ENCODE measurements around the gene BRME1. TPM values are rescaled to one million over a fixed set of nuclear protein-coding genes. Genes with fewer than 3 reads are reported as not detected.

Gene BRME1
- total and polyA plus RNA-seq, 2 of the 13 experiments (the other 11 are each of a cell fraction or from before 2014, with no cell fraction given) = 0.74 to 1.5 TPM

GRCh38 chr19:13905634-13906520, at the start of gene BRME1, which contains the start of gene CC2D1A (continued):
- TF ChIP-seq, protein P1, sequence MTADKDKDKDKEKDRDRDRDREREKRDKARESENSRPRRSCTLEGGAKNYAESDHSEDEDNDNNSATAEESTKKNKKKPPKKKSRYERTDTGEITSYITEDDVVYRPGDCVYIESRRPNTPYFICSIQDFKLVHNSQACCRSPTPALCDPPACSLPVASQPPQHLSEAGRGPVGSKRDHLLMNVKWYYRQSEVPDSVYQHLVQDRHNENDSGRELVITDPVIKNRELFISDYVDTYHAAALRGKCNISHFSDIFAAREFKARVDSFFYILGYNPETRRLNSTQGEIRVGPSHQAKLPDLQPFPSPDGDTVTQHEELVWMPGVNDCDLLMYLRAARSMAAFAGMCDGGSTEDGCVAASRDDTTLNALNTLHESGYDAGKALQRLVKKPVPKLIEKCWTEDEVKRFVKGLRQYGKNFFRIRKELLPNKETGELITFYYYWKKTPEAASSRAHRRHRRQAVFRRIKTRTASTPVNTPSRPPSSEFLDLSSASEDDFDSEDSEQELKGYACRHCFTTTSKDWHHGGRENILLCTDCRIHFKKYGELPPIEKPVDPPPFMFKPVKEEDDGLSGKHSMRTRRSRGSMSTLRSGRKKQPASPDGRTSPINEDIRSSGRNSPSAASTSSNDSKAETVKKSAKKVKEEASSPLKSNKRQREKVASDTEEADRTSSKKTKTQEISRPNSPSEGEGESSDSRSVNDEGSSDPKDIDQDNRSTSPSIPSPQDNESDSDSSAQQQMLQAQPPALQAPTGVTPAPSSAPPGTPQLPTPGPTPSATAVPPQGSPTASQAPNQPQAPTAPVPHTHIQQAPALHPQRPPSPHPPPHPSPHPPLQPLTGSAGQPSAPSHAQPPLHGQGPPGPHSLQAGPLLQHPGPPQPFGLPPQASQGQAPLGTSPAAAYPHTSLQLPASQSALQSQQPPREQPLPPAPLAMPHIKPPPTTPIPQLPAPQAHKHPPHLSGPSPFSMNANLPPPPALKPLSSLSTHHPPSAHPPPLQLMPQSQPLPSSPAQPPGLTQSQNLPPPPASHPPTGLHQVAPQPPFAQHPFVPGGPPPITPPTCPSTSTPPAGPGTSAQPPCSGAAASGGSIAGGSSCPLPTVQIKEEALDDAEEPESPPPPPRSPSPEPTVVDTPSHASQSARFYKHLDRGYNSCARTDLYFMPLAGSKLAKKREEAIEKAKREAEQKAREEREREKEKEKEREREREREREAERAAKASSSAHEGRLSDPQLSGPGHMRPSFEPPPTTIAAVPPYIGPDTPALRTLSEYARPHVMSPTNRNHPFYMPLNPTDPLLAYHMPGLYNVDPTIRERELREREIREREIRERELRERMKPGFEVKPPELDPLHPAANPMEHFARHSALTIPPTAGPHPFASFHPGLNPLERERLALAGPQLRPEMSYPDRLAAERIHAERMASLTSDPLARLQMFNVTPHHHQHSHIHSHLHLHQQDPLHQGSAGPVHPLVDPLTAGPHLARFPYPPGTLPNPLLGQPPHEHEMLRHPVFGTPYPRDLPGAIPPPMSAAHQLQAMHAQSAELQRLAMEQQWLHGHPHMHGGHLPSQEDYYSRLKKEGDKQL (CRISPR knock-in tag; IDR thresholded peaks at IDR 0.05; ENCODE audit: low read depth) = no peak
- TF ChIP-seq NR3C1 (CRISPR knock-in tag; IDR thresholded peaks at IDR 0.05) (no peak), FIP1L1 (IDR thresholded peaks at IDR 0.05; ENCODE audit: borderline replicate concordance, insufficient read depth, low read depth, low read length) (no peak), ZNF780A (CRISPR knock-in tag; IDR thresholded peaks at IDR 0.05) (peak; percentile 54; the same call in 1 of the 2 replicates), SMARCE1 (IDR thresholded peaks at IDR 0.05; ENCODE audit: borderline replicate concordance) (no peak), NAIF1 (CRISPR knock-in tag; IDR thresholded peaks at IDR 0.05; ENCODE audit: borderline replicate concordance) (peak; percentile 54; the same call in 1 of the 2 replicates), TIGD3 (CRISPR knock-in tag; IDR thresholded peaks at IDR 0.05; ENCODE audit: borderline replicate concordance) (0 out of 2 replicates have a peak, but pooled peaks have one; percentile 40), ZKSCAN5 (CRISPR knock-in tag; IDR thresholded peaks at IDR 0.05) (no peak), ZNF83 (CRISPR knock-in tag; IDR thresholded peaks at IDR 0.05; ENCODE audit: borderline replicate concordance) (peak; percentile 84; the same call in 1 of the 2 replicates), TBL1XR1 (IDR thresholded peaks at IDR 0.05; ENCODE audit: borderline replicate concordance, low read length, partially characterized antibody) (no peak)
- TF ChIP-seq, protein P2, sequence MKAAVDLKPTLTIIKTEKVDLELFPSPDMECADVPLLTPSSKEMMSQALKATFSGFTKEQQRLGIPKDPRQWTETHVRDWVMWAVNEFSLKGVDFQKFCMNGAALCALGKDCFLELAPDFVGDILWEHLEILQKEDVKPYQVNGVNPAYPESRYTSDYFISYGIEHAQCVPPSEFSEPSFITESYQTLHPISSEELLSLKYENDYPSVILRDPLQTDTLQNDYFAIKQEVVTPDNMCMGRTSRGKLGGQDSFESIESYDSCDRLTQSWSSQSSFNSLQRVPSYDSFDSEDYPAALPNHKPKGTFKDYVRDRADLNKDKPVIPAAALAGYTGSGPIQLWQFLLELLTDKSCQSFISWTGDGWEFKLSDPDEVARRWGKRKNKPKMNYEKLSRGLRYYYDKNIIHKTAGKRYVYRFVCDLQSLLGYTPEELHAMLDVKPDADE (CRISPR knock-in tag; IDR thresholded peaks at IDR 0.05) = no peak
